ENCODE results near the gene GUCY2C. TPM values are rescaled to one million over a fixed set of nuclear protein-coding genes. Genes with fewer than 3 reads are reported as not detected.

GUCY2C gene
- total RNA-seq, 1 donor from 2014 or later = not detected

DNA sequence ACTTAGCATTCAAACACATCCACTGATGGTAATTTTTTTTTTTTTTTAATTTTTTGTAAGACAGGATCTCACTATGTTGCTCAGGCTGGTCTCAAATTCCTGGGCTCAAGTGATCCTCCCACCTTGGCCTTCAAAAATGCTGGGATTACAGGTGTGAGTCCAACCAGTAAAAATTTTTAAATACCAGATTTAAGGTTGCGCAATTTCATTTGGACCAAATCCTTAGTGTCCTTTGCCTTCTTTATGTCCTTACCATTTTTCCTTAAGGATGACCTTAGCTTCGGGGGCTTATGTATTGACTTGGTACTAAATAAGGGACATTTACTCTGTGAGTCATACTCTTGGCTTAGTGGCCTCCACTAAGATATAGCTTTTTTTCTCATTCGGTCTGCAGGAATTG is 124.6 kb downstream of the GUCY2C start:
- Histone ChIP-seq H3K4me1 (peaks cover 3% of the 10 kb centered on the region), H3K9me3 (no peaks in the 10 kb centered on the region), H3K36me3 (no peaks in the 10 kb centered on the region), H3K27me3 (no peaks in the 10 kb centered on the region), H3K4me3 (no peak overlapping the region), H3K27ac (no peak overlapping the region)
- no peak for DNase-seq
- TF ChIP-seq, protein P1, sequence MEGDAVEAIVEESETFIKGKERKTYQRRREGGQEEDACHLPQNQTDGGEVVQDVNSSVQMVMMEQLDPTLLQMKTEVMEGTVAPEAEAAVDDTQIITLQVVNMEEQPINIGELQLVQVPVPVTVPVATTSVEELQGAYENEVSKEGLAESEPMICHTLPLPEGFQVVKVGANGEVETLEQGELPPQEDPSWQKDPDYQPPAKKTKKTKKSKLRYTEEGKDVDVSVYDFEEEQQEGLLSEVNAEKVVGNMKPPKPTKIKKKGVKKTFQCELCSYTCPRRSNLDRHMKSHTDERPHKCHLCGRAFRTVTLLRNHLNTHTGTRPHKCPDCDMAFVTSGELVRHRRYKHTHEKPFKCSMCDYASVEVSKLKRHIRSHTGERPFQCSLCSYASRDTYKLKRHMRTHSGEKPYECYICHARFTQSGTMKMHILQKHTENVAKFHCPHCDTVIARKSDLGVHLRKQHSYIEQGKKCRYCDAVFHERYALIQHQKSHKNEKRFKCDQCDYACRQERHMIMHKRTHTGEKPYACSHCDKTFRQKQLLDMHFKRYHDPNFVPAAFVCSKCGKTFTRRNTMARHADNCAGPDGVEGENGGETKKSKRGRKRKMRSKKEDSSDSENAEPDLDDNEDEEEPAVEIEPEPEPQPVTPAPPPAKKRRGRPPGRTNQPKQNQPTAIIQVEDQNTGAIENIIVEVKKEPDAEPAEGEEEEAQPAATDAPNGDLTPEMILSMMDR (IDR thresholded peaks at IDR 0.05) = no peak
- intact Hi-C loops (cut with DNase I) = no loop called here
- no peak for ATAC-seq

DNA sequence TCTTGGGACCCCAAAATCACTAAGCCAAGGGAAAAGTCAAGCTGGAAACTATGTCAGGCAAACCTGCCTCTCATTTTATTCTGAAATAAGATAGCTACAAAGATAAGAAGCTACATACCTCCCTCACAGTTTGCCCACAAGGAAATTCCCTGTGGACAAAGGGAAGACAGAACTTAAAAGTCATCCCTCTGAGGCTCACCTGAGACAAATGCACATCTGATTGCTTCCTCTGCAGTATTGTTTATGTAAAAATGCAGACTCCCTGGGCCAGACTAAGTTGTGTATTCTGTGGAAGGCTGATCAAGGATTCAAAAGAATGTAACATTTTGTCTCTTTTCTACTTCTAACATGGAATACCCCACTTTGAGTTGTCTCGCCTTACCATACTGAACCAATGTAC is 126.2 kb downstream of the GUCY2C start:
- intact Hi-C loops (cut with DNase I) = no loop called here

GRCh38 chr12:14567351-14568162 is 128.8 kb downstream of the GUCY2C start, which contains the start of gene PLBD1:
Gene PLBD1, minus strand, starts transcription at chr12:14567883. Its CDS starts 187 bp downstream, at chr12:14567696.
- TF ChIP-seq, protein P1 (IDR thresholded peaks at IDR 0.05) = no peak
- Histone ChIP-seq H3K9me3 (no peaks in the 10 kb centered on the region), H3K27ac (peak within 1 kb of the TSS; percentile 87), H3K27me3 (no peaks in the 10 kb centered on the region), H3K4me1 (peaks cover 3% of the 10 kb centered on the region), H3K4me3 (peak within 1 kb of the TSS; percentile 62), H3K36me3 (no peaks in the 10 kb centered on the region)
- DNase-seq (peak; percentile 91), ATAC-seq (peak; percentile 92)
- intact Hi-C loops (cut with DNase I) = no loop called here

More for the DNA sequence above, 126.2 kb downstream of the GUCY2C start:
- no peak for ATAC-seq
- H3K4me1 ChIP-seq = peaks cover 3% of the 10 kb centered on the region
- DNase-seq = no peak
- TF ChIP-seq, protein P1 (IDR thresholded peaks at IDR 0.05) = no peak
- no peaks in the 10 kb centered on the region for H3K36me3 ChIP-seq
- H3K27me3 ChIP-seq = no peaks in the 10 kb centered on the region
- H3K4me3 ChIP-seq = no peak overlapping the region
- no peak overlapping the region for H3K27ac ChIP-seq
- no peaks in the 10 kb centered on the region for H3K9me3 ChIP-seq

DNA sequence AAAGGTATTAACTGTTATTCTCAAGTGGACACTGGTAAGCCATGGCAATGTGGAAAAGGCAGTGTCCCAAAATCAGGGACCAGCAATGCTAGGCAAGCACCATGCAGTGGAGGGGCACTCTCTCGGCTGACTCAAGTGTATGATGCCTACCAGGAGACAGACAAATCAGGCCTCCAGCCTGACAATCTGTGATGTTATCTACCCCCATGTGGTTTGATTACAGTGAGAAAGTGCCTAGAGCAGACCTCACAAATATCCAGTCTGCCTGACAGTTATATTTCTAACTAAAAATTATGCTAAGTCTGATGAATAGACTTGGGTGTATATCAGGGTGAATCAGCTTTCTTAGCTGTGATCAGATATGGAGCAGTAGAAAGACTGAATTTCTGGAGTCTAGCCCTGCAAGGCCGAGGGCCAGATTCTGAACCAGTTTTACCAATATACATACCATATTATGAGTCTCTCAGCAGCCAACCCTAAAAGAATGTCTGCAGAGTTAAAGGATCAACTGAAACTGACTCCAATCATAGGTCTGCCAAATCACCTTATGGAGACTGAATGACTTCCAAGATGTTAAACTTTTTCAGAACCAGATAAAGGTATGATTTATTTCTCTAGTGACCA is 132.0 kb downstream of the GUCY2C start:
- Histone ChIP-seq H3K27me3 (no peaks in the 10 kb centered on the region), H3K36me3 (no peaks in the 10 kb centered on the region), H3K27ac (no peak overlapping the region), H3K4me1 (peaks cover 3% of the 10 kb centered on the region), H3K9me3 (no peaks in the 10 kb centered on the region), H3K4me3 (no peak overlapping the region)
- ATAC-seq (no peak), DNase-seq (no peak)
- intact Hi-C loops (cut with DNase I) = no loop called here
- TF ChIP-seq, protein P1 (IDR thresholded peaks at IDR 0.05) = no peak

GRCh38 chr12:14563046-14563445 is 133.4 kb downstream of the GUCY2C start:
- Histone ChIP-seq H3K27me3 (no peaks in the 10 kb centered on the region), H3K4me3 (no peak overlapping the region), H3K9me3 (no peaks in the 10 kb centered on the region), H3K4me1 (peaks cover 11% of the 10 kb centered on the region), H3K36me3 (no peaks in the 10 kb centered on the region), H3K27ac (no peak overlapping the region)
- ATAC-seq (no peak), DNase-seq (no peak)
- intact Hi-C loops (cut with DNase I) = no loop called here
- TF ChIP-seq, protein P1 (IDR thresholded peaks at IDR 0.05) = no peak

Other genes starting within 250 kb of the GUCY2C start
- gene PLBD1, start 128.7 kb downstream of the GUCY2C start, total RNA-seq = 49.3 TPM
- 49.3 TPM for gene WBP11, start 106.9 kb upstream of the GUCY2C start, total RNA-seq
- gene C12orf60, start 107.1 kb upstream of the GUCY2C start, total RNA-seq = 0.17 TPM
- gene SMCO3, start 117.6 kb upstream of the GUCY2C start, total RNA-seq = 1.9 TPM
- gene ART4, start 146.9 kb upstream of the GUCY2C start, total RNA-seq = 5.7 TPM
- gene MGP, start 189.3 kb upstream of the GUCY2C start, total RNA-seq = 472 TPM
- 9.7 TPM for gene ERP27, start 241.9 kb upstream of the GUCY2C start, total RNA-seq

Data from upper lobe of right lung (tissue), 1 donor.